OCI-LY3 (cell line): ENCODE measurements around the gene THOC6.

Source experiments
- H2AFZ ChIP-seq: fragments of 200-600, 300-600 bp; shearing (Covaris generic); 2 replicates; pipeline ENCODE4 v1.6.0; 2014; ENCODE audit warnings: antibody characterized with exemption, low read depth, low read length
- H3K27ac ChIP-seq: fragments of 200-600, 300-600 bp; sonication (generic); 2 replicates; pipeline ENCODE4 v1.5.1; 2014; ENCODE audit warnings: mild to moderate bottlenecking, low read length, moderate library complexity, mixed read lengths
- H3K27me3 ChIP-seq: fragments of 200-600, 300-600 bp; sonication (generic); 2 replicates; pipeline ENCODE4 v1.6.1; 2014; ENCODE audit warnings: low read depth, low read length, mixed read lengths
- H3K36me3 ChIP-seq: fragments of 200-600, 300-600 bp; sonication (generic); replicated peaks from 2 replicates; pipeline ENCODE3; 2014; ENCODE audit warnings: low read depth, low read length, mixed read lengths
- H3K4me1 ChIP-seq: fragments of 300-600, 200-600 bp; sonication (generic); 2 replicates; pipeline ENCODE4 v1.6.1; 2014; ENCODE audit warnings: low read length, mixed read lengths
- H3K4me2 ChIP-seq: fragments of 200-600, 300-600 bp; sonication (generic); 2 replicates; pipeline ENCODE4 v1.6.1; 2014; ENCODE audit warnings: low read length, mixed read lengths
- H3K4me3 ChIP-seq: fragments of 300-600, 200-600 bp; sonication (generic); 2 replicates; pipeline ENCODE4 v1.5.1; 2014; ENCODE audit warnings: antibody characterized with exemption, mild to moderate bottlenecking, low read length, moderate library complexity
- H3K79me2 ChIP-seq: fragments of 300-600, 200-600 bp; shearing (Covaris generic); 2 replicates; pipeline ENCODE4 v1.6.1; 2014; ENCODE audit warnings: mild to moderate bottlenecking, low read length, mixed read lengths
- H3K9ac ChIP-seq: fragments of 300-600, 200-600 bp; shearing (Covaris generic); 2 replicates; pipeline ENCODE4 v1.6.0; 2014; ENCODE audit warnings: mild to moderate bottlenecking, low read length, moderate library complexity
- H3K9me3 ChIP-seq: fragments of 200-600, 300-600 bp; shearing (Covaris generic); 2 replicates; pipeline ENCODE4 v1.6.1; 2014; ENCODE audit warnings: low read length, mixed read lengths; ENCODE audit not compliant: insufficient read depth
- H4K20me1 ChIP-seq: fragments of 200-600, 300-600 bp; sonication (generic); 2 replicates; pipeline ENCODE4 v1.6.1; 2016; ENCODE audit warnings: low read length, mixed read lengths; ENCODE audit not compliant: insufficient read depth
- CTCF ChIP-seq: fragments of 200-600, 300-600 bp; sonication (generic); IDR thresholded peaks from 2 replicates; pipeline ENCODE4 v1.5.1; 2014; ENCODE audit warnings: antibody characterized with exemption, low read length, low read depth
- EZH2phosphoT487 ChIP-seq: fragments of 200-600 bp; shearing (Covaris generic); IDR thresholded peaks from 2 replicates; pipeline ENCODE4 v1.6.1; 2018; ENCODE audit warnings: antibody characterized with exemption, mixed run types, low read depth

THOC6 gene

GRCh38 chr16:2976673-2977072 lies 47.2 kb upstream of the THOC6 start:
- Histone ChIP-seq H3K27me3 (no peaks in the 10 kb centered on the region), H3K27ac (no peak overlapping the region), H2AFZ (no peak overlapping the region), H3K4me1 (peaks cover 4% of the 10 kb centered on the region; the same call in 1 of the 2 replicates), H3K4me2 (no peak overlapping the region), H3K36me3 (peaks cover 47% of the 10 kb centered on the region), H3K79me2 (peaks cover 33% of the 10 kb centered on the region), H3K9me3 (no peaks in the 10 kb centered on the region), H4K20me1 (peaks cover 13% of the 10 kb centered on the region), H3K9ac (no peak overlapping the region), H3K4me3 (no peak overlapping the region)
- no peak for TF ChIP-seq EZH2phosphoT487

GRCh38 chr16:2977440-2977839 lies 46.4 kb upstream of the THOC6 start:
- Histone ChIP-seq H3K27me3 (no peaks in the 10 kb centered on the region), H3K4me2 (no peak overlapping the region), H4K20me1 (peaks cover 6% of the 10 kb centered on the region), H3K4me3 (no peak overlapping the region), H3K9ac (no peak overlapping the region), H3K4me1 (peaks cover 4% of the 10 kb centered on the region; the same call in 1 of the 2 replicates), H2AFZ (no peak overlapping the region), H3K27ac (no peak overlapping the region), H3K36me3 (peaks cover 41% of the 10 kb centered on the region), H3K79me2 (peaks cover 29% of the 10 kb centered on the region), H3K9me3 (no peaks in the 10 kb centered on the region)
- no peak for TF ChIP-seq CTCF
- TF ChIP-seq EZH2phosphoT487, result no peak

GRCh38 chr16:2979669-2980226 lies 44.1 kb upstream of the THOC6 start:
- TF ChIP-seq EZH2phosphoT487 (no peak), CTCF (no peak)
- Histone ChIP-seq H3K27me3 (no peaks in the 10 kb centered on the region), H3K36me3 (peaks cover 26% of the 10 kb centered on the region), H3K4me3 (peak overlapping the region; percentile 92), H3K9ac (peak overlapping the region; percentile 93), H4K20me1 (0 out of 2 replicates have a peak, but pooled peaks cover 3% of the 10 kb centered on the region), H3K4me2 (peak overlapping the region; percentile 98), H2AFZ (no peak overlapping the region), H3K4me1 (peaks cover 7% of the 10 kb centered on the region), H3K27ac (peak overlapping the region; percentile 60), H3K9me3 (no peaks in the 10 kb centered on the region), H3K79me2 (peaks cover 29% of the 10 kb centered on the region)

GRCh38 chr16:2980227-2981176 lies 43.3 kb upstream of the THOC6 start, which contains the start of gene PKMYT1:
Gene PKMYT1, minus strand, starts transcription at chr16:2980446. Its CDS starts 789 bp downstream, at chr16:2979657.
- no peaks in the 10 kb centered on the region for H3K9me3 ChIP-seq
- H4K20me1 ChIP-seq, result 0 out of 2 replicates have a peak, but pooled peaks cover 3% of the 10 kb centered on the region
- H2AFZ ChIP-seq, result no peak within 1 kb of the TSS
- peak within 1 kb of the TSS; percentile 67 for H3K27ac ChIP-seq
- peak within 1 kb of the TSS; percentile 92 for H3K4me3 ChIP-seq
- TF ChIP-seq CTCF (no peak), EZH2phosphoT487 (no peak)
- H3K36me3 ChIP-seq, result peaks cover 19% of the 10 kb centered on the region
- H3K79me2 ChIP-seq, result peaks cover 29% of the 10 kb centered on the region
- peak within 1 kb of the TSS; percentile 98 for H3K4me2 ChIP-seq
- peaks cover 7% of the 10 kb centered on the region for H3K4me1 ChIP-seq
- no peaks in the 10 kb centered on the region for H3K27me3 ChIP-seq
- H3K9ac ChIP-seq, result peak within 1 kb of the TSS; percentile 93
